ENCODE data around the gene CCDC8.

The CCDC8 gene

DNA sequence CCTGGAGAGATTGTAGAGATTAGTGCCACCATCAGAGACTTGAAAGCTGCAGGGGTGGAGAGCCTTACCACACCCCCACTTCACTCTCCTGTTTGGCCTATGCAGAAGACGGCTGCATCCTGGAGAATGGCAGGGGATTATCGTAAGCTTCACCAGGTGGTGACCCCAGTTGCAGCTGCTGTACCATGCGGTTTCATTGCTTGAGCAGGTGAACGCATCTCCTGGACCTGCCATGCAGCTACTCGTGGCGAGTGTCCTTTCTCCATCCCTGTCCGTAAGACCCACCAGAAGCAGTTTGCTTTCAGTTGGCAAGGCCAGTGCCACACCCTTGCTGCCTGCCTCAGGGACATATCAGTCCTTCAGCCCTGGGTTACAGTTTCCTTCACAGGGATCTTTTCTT, 45.2 kb downstream of the CCDC8 start:
- Mint-ChIP-seq H3K4me1 (peaks cover 69% of the 10 kb centered on the region), H3K9me3 (no peaks in the 10 kb centered on the region), H3K27me3 (ENCODE audit: low read depth, poor library complexity) (peaks cover 3% of the 10 kb centered on the region), H3K36me3 (ENCODE audit: low read depth) (peaks cover 42% of the 10 kb centered on the region), H3K4me3 (no peak overlapping the region), H3K27ac (no peak overlapping the region)
- TF ChIP-seq, protein P1, sequence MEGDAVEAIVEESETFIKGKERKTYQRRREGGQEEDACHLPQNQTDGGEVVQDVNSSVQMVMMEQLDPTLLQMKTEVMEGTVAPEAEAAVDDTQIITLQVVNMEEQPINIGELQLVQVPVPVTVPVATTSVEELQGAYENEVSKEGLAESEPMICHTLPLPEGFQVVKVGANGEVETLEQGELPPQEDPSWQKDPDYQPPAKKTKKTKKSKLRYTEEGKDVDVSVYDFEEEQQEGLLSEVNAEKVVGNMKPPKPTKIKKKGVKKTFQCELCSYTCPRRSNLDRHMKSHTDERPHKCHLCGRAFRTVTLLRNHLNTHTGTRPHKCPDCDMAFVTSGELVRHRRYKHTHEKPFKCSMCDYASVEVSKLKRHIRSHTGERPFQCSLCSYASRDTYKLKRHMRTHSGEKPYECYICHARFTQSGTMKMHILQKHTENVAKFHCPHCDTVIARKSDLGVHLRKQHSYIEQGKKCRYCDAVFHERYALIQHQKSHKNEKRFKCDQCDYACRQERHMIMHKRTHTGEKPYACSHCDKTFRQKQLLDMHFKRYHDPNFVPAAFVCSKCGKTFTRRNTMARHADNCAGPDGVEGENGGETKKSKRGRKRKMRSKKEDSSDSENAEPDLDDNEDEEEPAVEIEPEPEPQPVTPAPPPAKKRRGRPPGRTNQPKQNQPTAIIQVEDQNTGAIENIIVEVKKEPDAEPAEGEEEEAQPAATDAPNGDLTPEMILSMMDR (IDR thresholded peaks at IDR 0.05) = no peak
- DNase-seq = no peak

DNA sequence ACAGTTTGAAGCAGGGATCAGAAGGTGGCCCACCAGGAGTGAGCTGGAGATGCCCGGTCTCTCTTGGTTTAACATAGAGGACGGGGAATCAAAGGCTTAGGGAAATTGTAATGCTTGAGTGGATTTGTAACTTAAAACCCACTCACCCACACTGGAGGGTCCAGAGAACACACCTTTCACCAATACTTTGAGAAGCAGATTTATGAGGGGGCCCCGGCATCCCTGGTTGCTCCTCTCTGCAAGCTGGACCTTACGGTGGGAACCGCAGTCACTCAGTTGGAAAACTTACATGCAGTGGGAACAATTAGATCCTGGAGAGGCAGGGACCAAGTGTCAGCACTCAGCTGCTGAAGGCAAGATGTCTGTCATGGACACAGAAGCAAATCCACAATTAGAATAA, 45.9 kb downstream of the CCDC8 start:
- Mint-ChIP-seq H3K27me3 (ENCODE audit: low read depth, poor library complexity) (peaks cover 2% of the 10 kb centered on the region), H3K36me3 (ENCODE audit: low read depth) (peaks cover 43% of the 10 kb centered on the region), H3K4me1 (peaks cover 62% of the 10 kb centered on the region), H3K9me3 (no peaks in the 10 kb centered on the region), H3K27ac (peak overlapping the region; percentile 68), H3K4me3 (peak overlapping the region; percentile 44)
- DNase-seq = peak; percentile 63
- TF ChIP-seq, protein P1 (IDR thresholded peaks at IDR 0.05) = no peak

DNA sequence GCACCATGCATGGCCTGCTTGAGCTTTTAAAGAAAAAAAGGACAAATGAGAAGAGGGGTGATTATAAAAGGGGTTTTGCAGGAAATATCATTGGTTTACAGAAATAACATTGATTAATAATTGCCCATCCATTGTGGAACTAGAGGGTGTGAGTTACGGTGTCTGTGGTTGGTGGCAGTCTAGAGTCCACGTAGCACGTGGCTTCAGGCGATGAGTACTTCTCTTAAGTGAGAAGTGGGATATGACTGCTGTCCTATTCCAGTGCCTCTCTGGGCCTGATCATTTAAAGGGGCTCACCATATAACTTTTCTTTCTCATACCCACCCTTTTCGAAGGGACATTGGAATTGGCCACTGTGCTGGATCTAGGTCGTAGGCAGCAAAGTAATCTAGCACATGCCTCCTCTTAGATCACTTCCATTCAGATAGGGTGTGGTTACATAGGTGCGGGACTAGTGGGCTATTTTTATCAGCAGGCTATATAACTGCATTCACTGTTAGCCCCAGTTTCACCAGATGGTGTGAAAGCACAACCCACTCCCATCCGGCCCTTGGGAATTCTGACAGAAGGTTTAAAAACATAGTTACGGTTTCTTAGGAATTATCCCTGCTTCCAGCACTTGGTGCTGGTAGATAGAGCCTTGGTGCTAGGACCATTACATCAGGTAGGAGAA, 46.6 kb downstream of the CCDC8 start:
- no peak for DNase-seq
- peaks cover 55% of the 10 kb centered on the region for H3K4me1 Mint-ChIP-seq

DNA sequence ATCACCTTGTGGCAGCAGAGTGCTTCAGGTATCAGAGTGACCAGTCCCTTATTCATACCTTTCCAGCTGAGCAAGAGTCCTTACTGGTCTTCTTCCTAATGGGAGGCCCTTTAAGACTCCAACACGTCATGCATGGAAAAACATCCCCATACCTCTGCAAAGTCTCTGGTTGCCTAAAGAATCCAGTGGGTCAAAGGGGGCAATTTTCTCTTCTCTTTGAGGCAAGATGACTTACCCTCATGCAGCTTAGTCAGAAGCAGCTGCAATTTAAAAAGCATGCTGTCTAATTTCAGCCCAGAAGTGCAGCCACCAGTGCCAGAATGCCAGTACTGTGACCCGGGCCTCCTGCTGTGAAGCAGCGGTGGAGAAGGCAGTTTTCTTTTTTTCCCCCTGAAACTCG, 47.8 kb downstream of the CCDC8 start:
- no peaks in the 10 kb centered on the region for H3K9me3 Mint-ChIP-seq
- H3K4me1 Mint-ChIP-seq = peaks cover 46% of the 10 kb centered on the region
- H3K36me3 Mint-ChIP-seq (ENCODE audit: low read depth) = peaks cover 52% of the 10 kb centered on the region
- H3K27me3 Mint-ChIP-seq (ENCODE audit: low read depth, poor library complexity) = no peaks in the 10 kb centered on the region
- H3K4me3 Mint-ChIP-seq = no peak overlapping the region
- DNase-seq = no peak
- H3K27ac Mint-ChIP-seq = no peak overlapping the region
- TF ChIP-seq, protein P1 (IDR thresholded peaks at IDR 0.05) = no peak

More for the DNA sequence above, 46.6 kb downstream of the CCDC8 start:
- Mint-ChIP-seq H3K4me3 (no peak overlapping the region), H3K9me3 (no peaks in the 10 kb centered on the region), H3K27ac (peak overlapping the region; percentile 68), H3K27me3 (ENCODE audit: low read depth, poor library complexity) (no peaks in the 10 kb centered on the region), H3K36me3 (ENCODE audit: low read depth) (peaks cover 50% of the 10 kb centered on the region)
- TF ChIP-seq, protein P1 (IDR thresholded peaks at IDR 0.05) = no peak

DNA sequence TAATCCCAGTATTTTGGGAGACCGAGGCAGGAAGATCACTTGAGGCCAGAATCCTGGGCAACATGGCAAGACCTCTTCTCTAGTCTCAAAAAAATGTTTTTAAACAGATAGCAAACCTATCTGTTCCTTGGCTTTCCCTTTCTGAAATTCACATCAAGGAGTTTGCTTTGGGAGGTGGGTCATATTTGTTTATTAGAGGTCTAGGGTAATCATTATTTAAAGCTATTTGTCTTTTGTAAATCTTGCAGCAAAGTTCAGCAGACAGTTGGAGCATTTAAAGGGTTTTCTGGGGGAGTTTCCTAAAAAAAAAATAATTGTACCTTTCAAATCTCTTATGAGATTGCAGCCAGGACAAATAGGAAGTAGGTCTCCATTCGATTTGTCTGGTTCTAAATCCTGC, 49.0 kb downstream of the CCDC8 start:
- Mint-ChIP-seq H3K4me3 (no peak overlapping the region), H3K4me1 (peaks cover 46% of the 10 kb centered on the region), H3K9me3 (no peaks in the 10 kb centered on the region), H3K36me3 (ENCODE audit: low read depth) (peaks cover 52% of the 10 kb centered on the region), H3K27me3 (ENCODE audit: low read depth, poor library complexity) (no peaks in the 10 kb centered on the region), H3K27ac (no peak overlapping the region)
- TF ChIP-seq, protein P1 (IDR thresholded peaks at IDR 0.05) = no peak
- DNase-seq = no peak

DNA sequence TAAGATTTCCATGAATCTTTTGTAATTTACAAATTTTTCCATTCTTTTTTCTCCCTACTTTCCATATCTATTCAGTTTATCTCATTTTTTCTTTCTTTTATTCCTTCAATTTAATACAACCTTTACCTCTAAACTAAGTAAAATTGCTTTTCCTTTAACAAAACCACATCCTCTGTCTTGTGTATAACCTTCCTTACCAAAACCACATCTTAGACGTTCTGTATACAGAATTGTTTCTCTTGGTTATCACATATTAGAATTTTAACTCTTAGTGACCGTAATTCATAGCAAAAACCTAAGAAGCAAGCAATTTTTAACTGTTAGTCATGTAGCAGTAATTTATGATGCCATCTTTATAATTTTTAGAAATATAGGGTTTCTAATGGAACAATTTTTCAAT, 51.4 kb downstream of the CCDC8 start:
- no peak for DNase-seq
- peaks cover 59% of the 10 kb centered on the region for H3K36me3 Mint-ChIP-seq (ENCODE audit: low read depth)
- H3K27me3 Mint-ChIP-seq (ENCODE audit: low read depth, poor library complexity) = no peaks in the 10 kb centered on the region
- H3K27ac Mint-ChIP-seq = no peak overlapping the region
- H3K9me3 Mint-ChIP-seq = no peaks in the 10 kb centered on the region
- peaks cover 24% of the 10 kb centered on the region for H3K4me1 Mint-ChIP-seq
- H3K4me3 Mint-ChIP-seq = no peak overlapping the region
- TF ChIP-seq, protein P1 (IDR thresholded peaks at IDR 0.05) = no peak
